ENCODE results near the gene TSPAN3.

DNA sequence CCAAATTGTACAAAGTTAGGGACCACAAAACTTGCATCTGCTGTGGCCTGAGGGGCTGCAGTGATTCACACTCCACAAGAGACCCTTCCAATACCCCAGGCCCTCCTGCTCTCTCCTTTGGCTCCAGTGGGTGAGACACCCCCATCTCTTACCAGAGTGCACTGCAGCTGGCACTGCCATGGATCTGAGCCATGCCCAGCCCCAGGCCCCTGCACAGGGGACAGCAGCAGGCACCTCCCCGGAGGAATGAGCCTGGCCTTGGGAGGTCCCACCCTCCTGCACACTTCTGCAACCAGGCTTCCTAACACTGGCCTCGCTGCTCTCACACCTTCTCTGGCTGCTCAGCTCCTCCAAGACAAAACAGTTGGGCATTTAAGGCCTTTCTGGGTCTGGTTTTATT, 16.3 kb upstream of the TSPAN3 start:
- TF ChIP-seq, protein P1, sequence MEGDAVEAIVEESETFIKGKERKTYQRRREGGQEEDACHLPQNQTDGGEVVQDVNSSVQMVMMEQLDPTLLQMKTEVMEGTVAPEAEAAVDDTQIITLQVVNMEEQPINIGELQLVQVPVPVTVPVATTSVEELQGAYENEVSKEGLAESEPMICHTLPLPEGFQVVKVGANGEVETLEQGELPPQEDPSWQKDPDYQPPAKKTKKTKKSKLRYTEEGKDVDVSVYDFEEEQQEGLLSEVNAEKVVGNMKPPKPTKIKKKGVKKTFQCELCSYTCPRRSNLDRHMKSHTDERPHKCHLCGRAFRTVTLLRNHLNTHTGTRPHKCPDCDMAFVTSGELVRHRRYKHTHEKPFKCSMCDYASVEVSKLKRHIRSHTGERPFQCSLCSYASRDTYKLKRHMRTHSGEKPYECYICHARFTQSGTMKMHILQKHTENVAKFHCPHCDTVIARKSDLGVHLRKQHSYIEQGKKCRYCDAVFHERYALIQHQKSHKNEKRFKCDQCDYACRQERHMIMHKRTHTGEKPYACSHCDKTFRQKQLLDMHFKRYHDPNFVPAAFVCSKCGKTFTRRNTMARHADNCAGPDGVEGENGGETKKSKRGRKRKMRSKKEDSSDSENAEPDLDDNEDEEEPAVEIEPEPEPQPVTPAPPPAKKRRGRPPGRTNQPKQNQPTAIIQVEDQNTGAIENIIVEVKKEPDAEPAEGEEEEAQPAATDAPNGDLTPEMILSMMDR (IDR thresholded peaks at IDR 0.05; ENCODE audit: low read depth, low read length, poor library complexity, severe bottlenecking), result no peak
- TF ChIP-seq EZH2phosphoT487 (IDR thresholded peaks at IDR 0.05; ENCODE audit: borderline replicate concordance, low read length), result no peak

Data from DOHH2 (cell line).